Right lobe of liver (tissue), 4 donors: ENCODE results near the gene PLXNA3.

Source experiments
- POLR2A ChIP-seq: fragments of 450-650 bp; IDR thresholded peaks from one replicate; pipeline ENCODE4 v1.6.1; 2017; ENCODE audit warnings: antibody characterized with exemption, mild to moderate bottlenecking
- TF ChIP-seq, protein P1 (sequence below), 4 donors: fragments of 200-600 bp in 3 of 4; fragments of 450-650 bp in 1 of 4; IDR thresholded peaks; one replicate each; pipeline versions ENCODE4 v1.5.1 to v1.8.0; 2016 to 2022; ENCODE audit warnings: antibody characterized with exemption in 4 of 4, mild to moderate bottlenecking in 2 of 4
- donor health status: DM: no; HTN: no; CAD: no.
- donor health status: DM: no; HTN: no; CAD: no.
- donor health status: DM: no; HTN: yes; CAD: no.

DNA sequence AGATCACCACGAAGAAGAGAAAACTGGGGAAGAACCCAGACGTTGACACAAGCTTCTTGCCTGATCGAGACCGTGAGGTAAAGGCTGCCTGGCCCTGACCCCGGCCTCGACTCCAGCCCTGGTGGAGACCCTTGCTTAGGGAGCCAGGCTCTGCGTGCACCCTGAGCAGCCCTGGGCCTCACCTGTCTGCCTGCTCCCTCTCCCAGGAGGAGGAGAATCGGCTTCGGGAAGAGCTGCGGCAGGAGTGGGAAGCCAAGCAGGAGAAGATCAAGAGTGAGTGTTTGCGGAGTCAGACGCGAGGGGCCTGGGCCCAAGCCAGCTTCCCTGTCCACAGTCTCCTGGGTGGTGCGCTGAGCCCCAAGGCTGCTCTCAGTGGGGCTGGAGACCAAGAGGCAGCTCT is 9.6 kb upstream of the PLXNA3 start:
- TF ChIP-seq, protein P1, sequence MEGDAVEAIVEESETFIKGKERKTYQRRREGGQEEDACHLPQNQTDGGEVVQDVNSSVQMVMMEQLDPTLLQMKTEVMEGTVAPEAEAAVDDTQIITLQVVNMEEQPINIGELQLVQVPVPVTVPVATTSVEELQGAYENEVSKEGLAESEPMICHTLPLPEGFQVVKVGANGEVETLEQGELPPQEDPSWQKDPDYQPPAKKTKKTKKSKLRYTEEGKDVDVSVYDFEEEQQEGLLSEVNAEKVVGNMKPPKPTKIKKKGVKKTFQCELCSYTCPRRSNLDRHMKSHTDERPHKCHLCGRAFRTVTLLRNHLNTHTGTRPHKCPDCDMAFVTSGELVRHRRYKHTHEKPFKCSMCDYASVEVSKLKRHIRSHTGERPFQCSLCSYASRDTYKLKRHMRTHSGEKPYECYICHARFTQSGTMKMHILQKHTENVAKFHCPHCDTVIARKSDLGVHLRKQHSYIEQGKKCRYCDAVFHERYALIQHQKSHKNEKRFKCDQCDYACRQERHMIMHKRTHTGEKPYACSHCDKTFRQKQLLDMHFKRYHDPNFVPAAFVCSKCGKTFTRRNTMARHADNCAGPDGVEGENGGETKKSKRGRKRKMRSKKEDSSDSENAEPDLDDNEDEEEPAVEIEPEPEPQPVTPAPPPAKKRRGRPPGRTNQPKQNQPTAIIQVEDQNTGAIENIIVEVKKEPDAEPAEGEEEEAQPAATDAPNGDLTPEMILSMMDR (IDR thresholded peaks at IDR 0.05): no peak
- no peak for TF ChIP-seq POLR2A
